K562 (cell line): ENCODE data around the gene MYO3B. TPM values are rescaled to one million over a fixed set of nuclear protein-coding genes. Genes with fewer than 3 reads are reported as not detected.
A peak's percentile ranks its signal among the peaks of the same experiment; 100 is the strongest.

ENCODE experiments used
- ATAC-seq: fragments of 200-7000 bp; cut with Tn5 transposase; 3 replicates; pipeline ENCODE4 v1.9.1; 2020; ENCODE audit warnings: moderate library complexity
- BruUV-seq: library from RNA; stranded (reverse); fragments of 400-500 nt; replicated peaks from 2 replicates; lab custom pipeline; 2021; lab: Mats Ljungman, UMichigan
- CTCF ChIA-PET: fragments of 300-600 bp; formaldehyde crosslinking; extraction: SDS; loops from one replicate; lab custom pipeline; 2021; ENCODE audit warnings: low intra/inter-chr PET ratio; lab: Yijun Ruan, JAX
- POLR2A ChIA-PET: fragments of 300-600, 350-650 bp; sonication (Branson Sonifier 250); formaldehyde crosslinking; extraction: SDS; loops from one replicate; lab custom pipeline; 2021; ENCODE audit warnings: antibody characterized with exemption, inconsistent platforms; lab: Yijun Ruan, JAX
- DNase-seq, 4 experiments: peaks; one replicate each; pipeline versions ENCODE4 v3.0.0 to v3.0.0-alpha.2; 2011 to 2018; ENCODE audit warnings: low spot score in 3 of 4, mixed read lengths in 3 of 4; ENCODE audit errors: extremely low read depth in 1 of 4
- FAIRE-seq: peaks from 2 replicates; lab custom pipeline; 2011; peaks lifted over from hg19 to GRCh38; lab: Jason Lieb, UNC
- H2AFZ ChIP-seq: 2 replicates; pipeline ENCODE4 v1.6.0; 2011; ENCODE audit warnings: low read depth, low read length, control low read depth, inconsistent platforms
- H3K27ac ChIP-seq: fragments of 200-600 bp; 3 replicates; pipeline ENCODE4 v1.8.0; 2011; ENCODE audit warnings: low read depth, mild to moderate bottlenecking, control low read depth, inconsistent platforms, low read length, moderate library complexity, mixed read lengths; ENCODE audit errors: extremely low read depth
- H3K27me3 ChIP-seq, 2 experiments: fragments of 300-600 bp in 1 of 2; 2 replicates in 1 of 2; 3 replicates in 1 of 2; pipeline versions ENCODE4 v1.6.0 to v1.8.0; 2011; ENCODE audit warnings: inconsistent platforms in 2 of 2, low read length in 2 of 2, mild to moderate bottlenecking in 1 of 2, mixed read lengths in 1 of 2, moderate library complexity in 1 of 2; ENCODE audit not compliant: control insufficient read depth in 2 of 2, insufficient read depth in 2 of 2
- H3K36me3 ChIP-seq: fragments of 300-600 bp; 3 replicates; pipeline ENCODE4 v1.8.0; 2011; ENCODE audit warnings: mild to moderate bottlenecking, low read length, inconsistent platforms; ENCODE audit not compliant: control insufficient read depth, insufficient read depth
- H3K4me1 ChIP-seq, 2 experiments: fragments of 200-600 bp in 1 of 2; replicated peaks in 1 of 2; 2 replicates in 1 of 2; 3 replicates in 1 of 2; pipeline versions ENCODE4 v1.5.1 to v1.8.0; 2011; ENCODE audit warnings: inconsistent platforms in 2 of 2, low read length in 2 of 2, mild to moderate bottlenecking in 1 of 2, mixed read lengths in 1 of 2, moderate library complexity in 1 of 2; ENCODE audit not compliant: control insufficient read depth in 2 of 2, insufficient read depth in 2 of 2
- H3K4me2 ChIP-seq: 2 replicates; pipeline ENCODE4 v1.6.1; 2011; ENCODE audit warnings: low read length, control low read depth, inconsistent platforms, mixed read lengths; ENCODE audit not compliant: insufficient read depth
- H3K4me3 ChIP-seq: fragments of 200-600 bp; sonication (generic), shearing (Covaris generic); 2 replicates; pipeline ENCODE4 v1.5.1; 2016; ENCODE audit warnings: control low read depth, inconsistent platforms
- H3K79me2 ChIP-seq: fragments of 200-600 bp; 3 replicates; pipeline ENCODE4 v1.8.0; 2011; ENCODE audit warnings: low read length, inconsistent platforms; ENCODE audit not compliant: control insufficient read depth, insufficient read depth
- H3K9ac ChIP-seq, 2 experiments: 2 replicates each; pipeline versions ENCODE4 v1.6.0 to v1.6.1; 2011; ENCODE audit warnings: low read depth in 2 of 2, low read length in 2 of 2, control low read depth in 1 of 2, inconsistent platforms in 1 of 2, mild to moderate bottlenecking in 1 of 2, mixed read lengths in 1 of 2; ENCODE audit not compliant: insufficient read depth in 1 of 2
- H3K9me1 ChIP-seq: one replicate; pipeline ENCODE4 v1.6.0; 2011; ENCODE audit warnings: inconsistent platforms, mild to moderate bottlenecking, low read length, moderate library complexity; ENCODE audit not compliant: control insufficient read depth, insufficient read depth
- H3K9me3 ChIP-seq: replicated peaks from 2 replicates; pipeline ENCODE4 v1.5.1; 2011; ENCODE audit warnings: low read depth, low read length, inconsistent platforms; ENCODE audit not compliant: control insufficient read depth, insufficient read depth
- H4K20me1 ChIP-seq: replicated peaks from 2 replicates; pipeline ENCODE4 v1.6.1; 2011; ENCODE audit warnings: low read length, inconsistent platforms, mixed read lengths; ENCODE audit not compliant: control insufficient read depth, insufficient read depth
- BACH1 ChIP-seq: fragments of 200-800 bp; sonication (Bioruptor generic); IDR thresholded peaks from 2 replicates; pipeline ENCODE4 v1.6.1; 2016; ENCODE audit warnings: missing genetic modification characterization, missing compliant biosample characterization
- CEBPZ ChIP-seq: fragments of 150-350 bp; IDR thresholded peaks from 2 replicates; pipeline ENCODE4 v1.6.1; 2014; ENCODE audit warnings: low read depth, mild to moderate bottlenecking, low read length, borderline replicate concordance
- GABPB2 ChIP-seq: fragments of 250-450 bp; sonication (Bioruptor Pico); conservative IDR thresholded peaks from 2 replicates; pipeline ENCODE4 v1.5.1; 2021; ENCODE audit warnings: mild to moderate bottlenecking
- KDM1A ChIP-seq, 2 experiments: fragments of 450-650 bp; IDR thresholded peaks; 2 replicates each; pipeline ENCODE4 v1.6.1; 2016; ENCODE audit warnings: mild to moderate bottlenecking in 2 of 2
- TAF15 ChIP-seq: fragments of 200-400 bp; formaldehyde crosslinking; IDR thresholded peaks from 2 replicates; pipeline ENCODE4 v1.6.1; 2017; ENCODE audit warnings: mild to moderate bottlenecking, low read depth, low read length, moderate library complexity
- ZBTB26 ChIP-seq: fragments of 450-650 bp; formaldehyde crosslinking; IDR thresholded peaks from 2 replicates; pipeline ENCODE4 v1.4.0; 2022; ENCODE audit warnings: missing genetic modification characterization
- ZNF184 ChIP-seq: sonication (generic); formaldehyde crosslinking; IDR thresholded peaks from 2 replicates; pipeline ENCODE4 v1.5.0; 2020; ENCODE audit warnings: missing genetic modification reagents
- WGBS: fragments of 100-300 bp; shearing (Covaris generic); methylation state at CpG from one replicate; pipeline ENCODE4 v1.1.6; 2016; ENCODE audit warnings: low coverage, mixed read lengths; ENCODE audit not compliant: insufficient coverage; ENCODE audit errors: missing lambda C conversion rate; 5-methylcytosine and 5-hydroxymethylcytosine counted together
- in situ Hi-C: fragments of 300-500 bp; cut with MboI; formaldehyde crosslinking; loops from 4 replicates; pipeline ENCODE4 v1.15.0; 2018; ENCODE audit warnings: inconsistent platforms, mixed read lengths
- intact Hi-C: fragments of 100-400 bp; cut with micrococcal nuclease; formaldehyde crosslinking; loops from 2 replicates; pipeline ENCODE4 v1.14.2; 2022
- polyA plus RNA-seq, 8 experiments: library from polyadenylated mRNA; depleted of rRNA in 4 of 8; stranded (reverse) in 5 of 8; unstranded in 3 of 8; fragments of >200 nt; fragmentation: Nextera tagmentation in 2 of 8; fragmentation: Illumina TruSeq in 1 of 8; extraction: Ambion mirVana in 2 of 8; extraction: Trizol in 1 of 8; gene quantifications; 2 replicates each; pipeline versions ENCODE4 v1.2.1 to v1.2.3, GENCODE V29; 2011 to 2014; ENCODE audit warnings: inconsistent platforms in 1 of 8, missing spikeins in 1 of 8
- total RNA-seq, 7 experiments: library from RNA; depleted of rRNA in 6 of 7; stranded (reverse); fragments of >200 nt in 6 of 7; fragmentation: Illumina TruSeq in 2 of 7; extraction: Trizol in 2 of 7; gene quantifications; 2 replicates each; pipeline versions ENCODE4 v1.2.1 to v1.2.3, GENCODE V29; 2011 to 2021; ENCODE audit warnings: low replicate concordance in 1 of 7
- TF ChIP-seq, protein P1 (sequence below): sonication (generic); IDR thresholded peaks from 2 replicates; pipeline ENCODE4 v1.6.1; 2016
- TF ChIP-seq, protein P2 (sequence below), 2 experiments: IDR thresholded peaks; 2 replicates each; pipeline ENCODE4 v1.6.1; 2012; ENCODE audit warnings: improper control_type of control experiment in 2 of 2, low read depth in 2 of 2, low read length in 2 of 2, borderline replicate concordance in 1 of 2
- TF ChIP-seq, protein P3 (sequence below): fragments of 450-650 bp; IDR thresholded peaks from one replicate; pipeline ENCODE4 v1.6.1; 2018; ENCODE audit warnings: mild to moderate bottlenecking, moderate library complexity; ENCODE audit not compliant: partially characterized antibody

Gene MYO3B
- total and polyA plus RNA-seq, 9 of the 15 experiments (the other 6 are each of a cell fraction or from before 2014, with no cell fraction given) = 2.7 to 6.5 (median 3.6) TPM

DNA sequence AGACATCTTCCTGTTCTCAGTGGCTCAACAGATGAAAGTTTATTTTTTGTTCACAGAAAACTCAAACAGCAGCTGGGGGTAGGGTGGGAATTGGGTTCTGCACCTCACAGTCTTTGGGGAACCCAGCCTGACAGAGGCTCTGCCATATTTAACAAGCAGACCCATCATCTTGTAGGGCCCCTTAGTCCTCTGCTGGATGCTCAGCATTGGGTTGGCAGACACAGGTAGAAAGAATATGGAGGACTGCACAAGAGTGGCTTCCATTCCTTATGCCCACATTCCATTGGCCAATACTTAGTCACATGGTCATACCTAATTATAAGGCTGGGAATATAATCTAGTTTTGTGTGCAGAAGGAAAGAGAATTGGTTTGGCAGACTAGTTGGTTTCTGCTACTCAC lies 89.1 kb downstream of the MYO3B start (continued):
- TF ChIP-seq ZNF184 (CRISPR knock-in tag) (no peak), ZBTB26 (no peak), GABPB2 (no peak), TAF15 (no peak)

GRCh38 chr2:170270278-170270864 lies 92.4 kb downstream of the MYO3B start:
- H3K79me2 ChIP-seq = no peaks in the 10 kb centered on the region
- FAIRE-seq = no peak
- WGBS = 29% methylated on average over 6 of the region's 6 CpGs
- peak; percentile 54 for ATAC-seq
- H3K4me2 ChIP-seq = no peak overlapping the region
- intact Hi-C loops (no loop called here), in situ Hi-C loops (no loop called here)
- ChIA-PET CTCF (no interaction called here), POLR2A (interaction anchor here (1.4 to 1.7 kb wide), 2 partner anchors 8 to 17 kb away, joined by 5 to 6 read pairs; no protein-coding TSS in a partner anchor)
- no peak overlapping the region for H3K9ac ChIP-seq
- DNase-seq = no peak
- peak overlapping the region; percentile 77 for H2AFZ ChIP-seq
- BruUV-seq = no TSS peak
- H3K4me1 ChIP-seq = peaks cover 3 to 29% of the 10 kb centered on the region in 2 experiments
- no peaks in the 10 kb centered on the region for H3K36me3 ChIP-seq
- H4K20me1 ChIP-seq = no peaks in the 10 kb centered on the region
- H3K27ac ChIP-seq = peak overlapping the region; percentile 18; the same call in 1 of the 3 replicates
- H3K27me3 ChIP-seq = no peaks in the 10 kb centered on the region
- no peaks in the 10 kb centered on the region for H3K9me1 ChIP-seq
- H3K9me3 ChIP-seq = no peaks in the 10 kb centered on the region
- no peak overlapping the region for H3K4me3 ChIP-seq
- TF ChIP-seq CEBPZ (no peak), BACH1 (0 out of 2 replicates have a peak, but pooled peaks have one; percentile 6), KDM1A (IDR thresholded peaks at IDR 0.05) (0 out of 4 replicates have a peak, but pooled peaks of 1 of the 2 experiments have one; percentile 18)
- TF ChIP-seq, protein P1, sequence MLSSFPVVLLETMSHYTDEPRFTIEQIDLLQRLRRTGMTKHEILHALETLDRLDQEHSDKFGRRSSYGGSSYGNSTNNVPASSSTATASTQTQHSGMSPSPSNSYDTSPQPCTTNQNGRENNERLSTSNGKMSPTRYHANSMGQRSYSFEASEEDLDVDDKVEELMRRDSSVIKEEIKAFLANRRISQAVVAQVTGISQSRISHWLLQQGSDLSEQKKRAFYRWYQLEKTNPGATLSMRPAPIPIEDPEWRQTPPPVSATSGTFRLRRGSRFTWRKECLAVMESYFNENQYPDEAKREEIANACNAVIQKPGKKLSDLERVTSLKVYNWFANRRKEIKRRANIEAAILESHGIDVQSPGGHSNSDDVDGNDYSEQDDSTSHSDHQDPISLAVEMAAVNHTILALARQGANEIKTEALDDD = 0 out of 2 replicates have a peak, but pooled peaks have one; percentile 9
- TF ChIP-seq, protein P2, sequence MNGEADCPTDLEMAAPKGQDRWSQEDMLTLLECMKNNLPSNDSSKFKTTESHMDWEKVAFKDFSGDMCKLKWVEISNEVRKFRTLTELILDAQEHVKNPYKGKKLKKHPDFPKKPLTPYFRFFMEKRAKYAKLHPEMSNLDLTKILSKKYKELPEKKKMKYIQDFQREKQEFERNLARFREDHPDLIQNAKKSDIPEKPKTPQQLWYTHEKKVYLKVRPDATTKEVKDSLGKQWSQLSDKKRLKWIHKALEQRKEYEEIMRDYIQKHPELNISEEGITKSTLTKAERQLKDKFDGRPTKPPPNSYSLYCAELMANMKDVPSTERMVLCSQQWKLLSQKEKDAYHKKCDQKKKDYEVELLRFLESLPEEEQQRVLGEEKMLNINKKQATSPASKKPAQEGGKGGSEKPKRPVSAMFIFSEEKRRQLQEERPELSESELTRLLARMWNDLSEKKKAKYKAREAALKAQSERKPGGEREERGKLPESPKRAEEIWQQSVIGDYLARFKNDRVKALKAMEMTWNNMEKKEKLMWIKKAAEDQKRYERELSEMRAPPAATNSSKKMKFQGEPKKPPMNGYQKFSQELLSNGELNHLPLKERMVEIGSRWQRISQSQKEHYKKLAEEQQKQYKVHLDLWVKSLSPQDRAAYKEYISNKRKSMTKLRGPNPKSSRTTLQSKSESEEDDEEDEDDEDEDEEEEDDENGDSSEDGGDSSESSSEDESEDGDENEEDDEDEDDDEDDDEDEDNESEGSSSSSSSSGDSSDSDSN (IDR thresholded peaks at IDR 0.05; ENCODE audit: borderline replicate concordance in 1 of 2, low read depth in 2 of 2, low read length in 2 of 2) = 0 out of 4 replicates have a peak, but pooled peaks of 1 of the 2 experiments have one; percentile 23
- TF ChIP-seq, protein P3, sequence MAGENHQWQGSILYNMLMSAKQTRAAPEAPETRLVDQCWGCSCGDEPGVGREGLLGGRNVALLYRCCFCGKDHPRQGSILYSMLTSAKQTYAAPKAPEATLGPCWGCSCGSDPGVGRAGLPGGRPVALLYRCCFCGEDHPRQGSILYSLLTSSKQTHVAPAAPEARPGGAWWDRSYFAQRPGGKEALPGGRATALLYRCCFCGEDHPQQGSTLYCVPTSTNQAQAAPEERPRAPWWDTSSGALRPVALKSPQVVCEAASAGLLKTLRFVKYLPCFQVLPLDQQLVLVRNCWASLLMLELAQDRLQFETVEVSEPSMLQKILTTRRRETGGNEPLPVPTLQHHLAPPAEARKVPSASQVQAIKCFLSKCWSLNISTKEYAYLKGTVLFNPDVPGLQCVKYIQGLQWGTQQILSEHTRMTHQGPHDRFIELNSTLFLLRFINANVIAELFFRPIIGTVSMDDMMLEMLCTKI = no peak
